Endothelial cell of umbilical vein (primary cell): ENCODE results near the gene TMEM108. TPM values are rescaled to one million over a fixed set of nuclear protein-coding genes. Genes with fewer than 3 reads are reported as not detected.

ENCODE experiments used
- BruUV-seq: library from RNA; stranded (reverse); fragments of 400-500 nt; replicated peaks from 2 replicates; lab custom pipeline; 2021; lab: Mats Ljungman, UMichigan
- CTCF ChIA-PET: fragments of 300-600, 350-600 bp; sonication (Branson Sonifier 250); formaldehyde crosslinking; loops from one replicate; lab custom pipeline; 2021; ENCODE audit warnings: antibody characterized with exemption, inconsistent platforms; lab: Charles Lee
- POLR2A ChIA-PET: fragments of 300-600, 350-600 bp; sonication (Branson Sonifier 250); formaldehyde crosslinking; loops from one replicate; lab custom pipeline; 2021; ENCODE audit warnings: antibody characterized with exemption, inconsistent platforms; lab: Charles Lee
- DNase-seq: peaks from one replicate; pipeline ENCODE4 v3.0.0-alpha.2; 2011; ENCODE audit warnings: low read depth, low spot score
- FAIRE-seq: peaks from 2 replicates; lab custom pipeline; 2011; peaks lifted over from hg19 to GRCh38; lab: Jason Lieb, UNC
- H2AFZ ChIP-seq: 2 replicates; pipeline ENCODE4 v1.6.0; 2012; ENCODE audit warnings: low read depth, low read length, control low read depth, inconsistent platforms
- H3K27ac ChIP-seq: 2 replicates; pipeline ENCODE4 v1.5.1; 2011; ENCODE audit warnings: low read depth, mild to moderate bottlenecking, control low read depth, low read length, moderate library complexity; ENCODE audit not compliant: insufficient read depth
- H3K27me3 ChIP-seq, 2 experiments: 2 replicates each; pipeline versions ENCODE4 v1.6.0 to v1.6.1; 2011; ENCODE audit warnings: low read length in 2 of 2, mixed read lengths in 1 of 2; ENCODE audit not compliant: control insufficient read depth in 2 of 2, insufficient read depth in 2 of 2
- H3K36me3 ChIP-seq, 2 experiments: 2 replicates in 1 of 2; 3 replicates in 1 of 2; pipeline ENCODE4 v1.5.1; 2011; ENCODE audit warnings: low read length in 2 of 2, mild to moderate bottlenecking in 1 of 2, moderate library complexity in 1 of 2; ENCODE audit not compliant: control insufficient read depth in 2 of 2, insufficient read depth in 2 of 2; ENCODE audit errors: extremely low read depth in 1 of 2
- H3K4me1 ChIP-seq: 3 replicates; pipeline ENCODE4 v1.5.1; 2011; ENCODE audit warnings: mild to moderate bottlenecking, low read length; ENCODE audit not compliant: control insufficient read depth, insufficient read depth; ENCODE audit errors: extremely low read depth
- H3K4me2 ChIP-seq: 2 replicates; pipeline ENCODE4 v1.6.1; 2011; ENCODE audit warnings: low read length, control low read depth, mixed read lengths; ENCODE audit not compliant: insufficient read depth
- H3K4me3 ChIP-seq, 3 experiments: fragments of 200-600 bp in 1 of 3; sonication (generic), shearing (Covaris generic) in 1 of 3; replicated peaks in 1 of 3; 2 replicates each; pipeline ENCODE4 v1.5.1; 2011 to 2016; ENCODE audit warnings: control low read depth in 3 of 3, low read length in 3 of 3, mild to moderate bottlenecking in 2 of 3, inconsistent platforms in 1 of 3, low read depth in 1 of 3, moderate library complexity in 1 of 3; ENCODE audit not compliant: insufficient read depth in 1 of 3
- H3K79me2 ChIP-seq: 2 replicates; pipeline ENCODE4 v1.6.0; 2012; ENCODE audit warnings: low read length, inconsistent platforms; ENCODE audit not compliant: control insufficient read depth, insufficient read depth
- H3K9ac ChIP-seq: replicated peaks from 2 replicates; pipeline ENCODE3; 2011; ENCODE audit warnings: low read length, control low read depth; ENCODE audit not compliant: insufficient read depth; ENCODE audit errors: extremely low read depth
- H3K9me1 ChIP-seq: replicated peaks from 3 replicates; pipeline ENCODE4 v1.6.0; 2011; ENCODE audit warnings: mild to moderate bottlenecking, low read length; ENCODE audit not compliant: control insufficient read depth, insufficient read depth; ENCODE audit errors: extremely low read depth
- H3K9me3 ChIP-seq: replicated peaks from 2 replicates; pipeline ENCODE4 v1.5.1; 2012; ENCODE audit warnings: low read length, inconsistent platforms; ENCODE audit not compliant: control insufficient read depth, insufficient read depth
- H4K20me1 ChIP-seq: replicated peaks from 2 replicates; pipeline ENCODE3; 2011; ENCODE audit warnings: mild to moderate bottlenecking, low read length; ENCODE audit not compliant: control insufficient read depth, insufficient read depth; ENCODE audit errors: extremely low read depth
- EZH2 ChIP-seq: IDR thresholded peaks from 2 replicates; pipeline ENCODE4 v1.6.1; 2012; ENCODE audit warnings: borderline replicate concordance, low read depth, mild to moderate bottlenecking, moderate library complexity, low read length, inconsistent platforms; ENCODE audit not compliant: severe bottlenecking
- FOS ChIP-seq: IDR thresholded peaks from 2 replicates; pipeline ENCODE4 v1.6.1; 2011; ENCODE audit warnings: mild to moderate bottlenecking, low read length, moderate library complexity, borderline replicate concordance; ENCODE audit not compliant: insufficient read depth
- GATA2 ChIP-seq: IDR thresholded peaks from 2 replicates; pipeline ENCODE4 v1.7.0; 2011; ENCODE audit warnings: low read depth, mild to moderate bottlenecking, moderate library complexity, mixed read lengths, low read length; ENCODE audit not compliant: insufficient read length, insufficient read depth
- JUN ChIP-seq: IDR thresholded peaks from 2 replicates; pipeline ENCODE4 v1.6.1; 2011; ENCODE audit warnings: borderline replicate concordance, low read depth; ENCODE audit not compliant: insufficient read length, insufficient read depth
- POLR2A ChIP-seq: IDR thresholded peaks from 2 replicates; pipeline ENCODE4 v1.6.1; 2012; ENCODE audit warnings: low read depth, mild to moderate bottlenecking, control low read depth, low read length
- POLR2AphosphoS5 ChIP-seq: IDR thresholded peaks from 2 replicates; pipeline ENCODE4 v1.6.1; 2012; ENCODE audit warnings: low read depth, mild to moderate bottlenecking, control low read depth, low read length, moderate library complexity; ENCODE audit not compliant: insufficient read depth
- dilution Hi-C: fragments of 300-500 bp; cut with MboI; formaldehyde crosslinking; loops from one replicate; pipeline ENCODE4 v1.15.0; 2019; ENCODE audit warnings: low sequenced_read_pairs; ENCODE audit not compliant: extremely low pct_ligation_motif_present
- intact Hi-C: fragments of 100-400 bp; cut with micrococcal nuclease; formaldehyde crosslinking; loops from one replicate; pipeline ENCODE4 v1.10.0; 2022
- polyA plus RNA-seq, 4 experiments: library from polyadenylated mRNA; depleted of rRNA in 3 of 4; stranded (reverse) in 3 of 4; unstranded in 1 of 4; fragments of >200 nt; gene quantifications; 2 replicates each; pipeline versions ENCODE4 v1.2.1 to v1.2.3, GENCODE V29; 2011 to 2012; ENCODE audit warnings: missing spikeins in 1 of 4
- total RNA-seq: library from RNA; stranded (reverse); gene quantifications from 2 replicates; pipeline ENCODE4 v1.2.3, GENCODE V29; 2021
- TF ChIP-seq, protein P1 (sequence below), 2 donors: IDR thresholded peaks; 1 replicate in 1 of 2; 2 replicates in 1 of 2; pipeline ENCODE4 v1.5.1; 2011; ENCODE audit warnings: low read length in 2 of 2, mild to moderate bottlenecking in 2 of 2, moderate library complexity in 2 of 2, control low read depth in 1 of 2, inconsistent platforms in 1 of 2, low read depth in 1 of 2; ENCODE audit not compliant: insufficient read depth in 1 of 2; ENCODE audit errors: extremely low read depth in 1 of 2

The TMEM108 gene
- total and polyA plus RNA-seq, 2 donors (not counting 3 experiments of a cell fraction or from before 2014, with no cell fraction given), result 0.40 to 1.1 TPM

DNA sequence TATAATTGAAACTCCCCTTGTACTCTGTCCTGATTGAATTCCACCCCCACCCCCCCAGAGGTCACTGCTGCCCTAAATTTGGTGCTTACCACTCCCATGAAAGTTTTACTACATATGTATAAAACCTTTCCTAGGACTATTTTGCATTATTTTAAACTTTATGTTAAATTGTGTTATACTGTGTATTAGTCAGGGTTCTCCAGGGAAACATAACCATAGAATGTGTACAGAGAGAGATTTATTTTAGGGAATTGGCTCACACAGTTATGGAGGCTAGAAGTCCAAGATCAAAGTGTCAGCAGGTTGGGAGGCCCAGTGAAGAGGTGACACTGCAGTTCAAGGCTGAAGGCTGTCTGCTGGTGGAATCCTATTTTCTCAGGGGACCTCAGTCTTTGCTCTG, 390.9 kb downstream of the TMEM108 start:
- dilution Hi-C loops (no loop called here), intact Hi-C loops (no loop called here)
- Histone ChIP-seq H3K4me2 (no peak overlapping the region), H3K9ac (no peak overlapping the region), H3K36me3 (no peaks in the 10 kb centered on the region), H3K4me1 (no peaks in the 10 kb centered on the region), H3K9me3 (no peaks in the 10 kb centered on the region), H3K27me3 (peaks cover 0 to 7% of the 10 kb centered on the region in 2 experiments), H3K9me1 (no peaks in the 10 kb centered on the region), H2AFZ (no peak overlapping the region), H3K27ac (no peak overlapping the region), H3K79me2 (no peaks in the 10 kb centered on the region), H4K20me1 (no peaks in the 10 kb centered on the region), H3K4me3 (no peak overlapping the region)
- no TSS peak for BruUV-seq
- ChIA-PET POLR2A (no interaction called here), CTCF (no interaction called here)
- no peak for DNase-seq
- no peak for FAIRE-seq
- TF ChIP-seq, protein P1, sequence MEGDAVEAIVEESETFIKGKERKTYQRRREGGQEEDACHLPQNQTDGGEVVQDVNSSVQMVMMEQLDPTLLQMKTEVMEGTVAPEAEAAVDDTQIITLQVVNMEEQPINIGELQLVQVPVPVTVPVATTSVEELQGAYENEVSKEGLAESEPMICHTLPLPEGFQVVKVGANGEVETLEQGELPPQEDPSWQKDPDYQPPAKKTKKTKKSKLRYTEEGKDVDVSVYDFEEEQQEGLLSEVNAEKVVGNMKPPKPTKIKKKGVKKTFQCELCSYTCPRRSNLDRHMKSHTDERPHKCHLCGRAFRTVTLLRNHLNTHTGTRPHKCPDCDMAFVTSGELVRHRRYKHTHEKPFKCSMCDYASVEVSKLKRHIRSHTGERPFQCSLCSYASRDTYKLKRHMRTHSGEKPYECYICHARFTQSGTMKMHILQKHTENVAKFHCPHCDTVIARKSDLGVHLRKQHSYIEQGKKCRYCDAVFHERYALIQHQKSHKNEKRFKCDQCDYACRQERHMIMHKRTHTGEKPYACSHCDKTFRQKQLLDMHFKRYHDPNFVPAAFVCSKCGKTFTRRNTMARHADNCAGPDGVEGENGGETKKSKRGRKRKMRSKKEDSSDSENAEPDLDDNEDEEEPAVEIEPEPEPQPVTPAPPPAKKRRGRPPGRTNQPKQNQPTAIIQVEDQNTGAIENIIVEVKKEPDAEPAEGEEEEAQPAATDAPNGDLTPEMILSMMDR (IDR thresholded peaks at IDR 0.05; ENCODE audit: extremely low read depth in 1 of 2, insufficient read depth in 1 of 2, low read depth in 1 of 2, low read length in 2 of 2), result no peak
- TF ChIP-seq JUN, result no peak
- no peak for TF ChIP-seq EZH2
- no peak for TF ChIP-seq POLR2AphosphoS5
- no peak for TF ChIP-seq FOS
- TF ChIP-seq GATA2, result no peak
- TF ChIP-seq POLR2A, result no peak
